SK-N-SH (cell line): Measurements from ENCODE around the gene CNTN4.

ENCODE experiments used
- ELF1 ChIP-seq: IDR thresholded peaks from 2 replicates; pipeline ENCODE4 v1.4.0; 2012
- EP300 ChIP-seq, 2 experiments: IDR thresholded peaks; 2 replicates each; pipeline versions ENCODE4 v1.4.0 to v1.6.1; 2012; ENCODE audit warnings: borderline replicate concordance in 1 of 2, low read depth in 1 of 2, low read length in 1 of 2
- EZH2phosphoT487 ChIP-seq: fragments of 200-600 bp; sonication (generic); IDR thresholded peaks from 2 replicates; pipeline ENCODE4 v1.6.1; 2017; ENCODE audit warnings: low read depth, mixed run types, mild to moderate bottlenecking, antibody characterized with exemption, moderate library complexity, borderline replicate concordance
- JUND ChIP-seq: IDR thresholded peaks from 2 replicates; pipeline ENCODE4 v1.4.0; 2012
- MXI1 ChIP-seq: IDR thresholded peaks from 2 replicates; pipeline ENCODE4 v1.6.1; 2012; ENCODE audit warnings: mild to moderate bottlenecking, low read depth, low read length, improper control_type of control experiment
- TCF12 ChIP-seq: IDR thresholded peaks from 2 replicates; pipeline ENCODE4 v1.4.0; 2012
- TF ChIP-seq, protein P1 (sequence below): fragments of 200-600 bp; sonication (generic); IDR thresholded peaks from 2 replicates; pipeline ENCODE4 v1.6.1; 2017; ENCODE audit warnings: antibody characterized with exemption, mild to moderate bottlenecking, moderate library complexity
- TF ChIP-seq, protein P2 (sequence below): IDR thresholded peaks from 2 replicates; pipeline ENCODE4 v1.4.0; 2012; ENCODE audit warnings: low read depth, borderline replicate concordance

DNA sequence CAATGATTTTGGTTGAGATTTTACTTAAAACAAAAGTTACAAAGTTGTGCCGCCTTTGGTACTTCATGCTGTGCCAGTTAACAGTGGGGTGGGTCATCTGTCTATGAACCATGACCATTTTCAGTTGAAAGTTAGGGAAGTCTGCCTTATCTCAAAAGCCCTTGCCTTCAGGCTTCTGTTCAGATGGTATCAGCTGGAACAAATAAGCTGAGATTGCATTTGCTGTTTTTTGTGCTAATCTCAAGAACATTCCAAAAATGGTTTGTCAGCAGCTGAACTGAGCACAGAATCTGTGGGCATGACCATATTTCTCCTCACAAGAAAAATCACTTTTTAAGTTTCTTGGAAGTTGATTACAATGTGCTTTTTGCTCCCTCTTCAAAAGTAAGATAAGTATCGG is 869.2 kb downstream of the CNTN4 start:
- TF ChIP-seq, protein P1, sequence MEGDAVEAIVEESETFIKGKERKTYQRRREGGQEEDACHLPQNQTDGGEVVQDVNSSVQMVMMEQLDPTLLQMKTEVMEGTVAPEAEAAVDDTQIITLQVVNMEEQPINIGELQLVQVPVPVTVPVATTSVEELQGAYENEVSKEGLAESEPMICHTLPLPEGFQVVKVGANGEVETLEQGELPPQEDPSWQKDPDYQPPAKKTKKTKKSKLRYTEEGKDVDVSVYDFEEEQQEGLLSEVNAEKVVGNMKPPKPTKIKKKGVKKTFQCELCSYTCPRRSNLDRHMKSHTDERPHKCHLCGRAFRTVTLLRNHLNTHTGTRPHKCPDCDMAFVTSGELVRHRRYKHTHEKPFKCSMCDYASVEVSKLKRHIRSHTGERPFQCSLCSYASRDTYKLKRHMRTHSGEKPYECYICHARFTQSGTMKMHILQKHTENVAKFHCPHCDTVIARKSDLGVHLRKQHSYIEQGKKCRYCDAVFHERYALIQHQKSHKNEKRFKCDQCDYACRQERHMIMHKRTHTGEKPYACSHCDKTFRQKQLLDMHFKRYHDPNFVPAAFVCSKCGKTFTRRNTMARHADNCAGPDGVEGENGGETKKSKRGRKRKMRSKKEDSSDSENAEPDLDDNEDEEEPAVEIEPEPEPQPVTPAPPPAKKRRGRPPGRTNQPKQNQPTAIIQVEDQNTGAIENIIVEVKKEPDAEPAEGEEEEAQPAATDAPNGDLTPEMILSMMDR: no peak
- TF ChIP-seq TCF12: no peak
- TF ChIP-seq ELF1: no peak
- TF ChIP-seq MXI1: no peak
- TF ChIP-seq JUND: no peak
- TF ChIP-seq, protein P2, sequence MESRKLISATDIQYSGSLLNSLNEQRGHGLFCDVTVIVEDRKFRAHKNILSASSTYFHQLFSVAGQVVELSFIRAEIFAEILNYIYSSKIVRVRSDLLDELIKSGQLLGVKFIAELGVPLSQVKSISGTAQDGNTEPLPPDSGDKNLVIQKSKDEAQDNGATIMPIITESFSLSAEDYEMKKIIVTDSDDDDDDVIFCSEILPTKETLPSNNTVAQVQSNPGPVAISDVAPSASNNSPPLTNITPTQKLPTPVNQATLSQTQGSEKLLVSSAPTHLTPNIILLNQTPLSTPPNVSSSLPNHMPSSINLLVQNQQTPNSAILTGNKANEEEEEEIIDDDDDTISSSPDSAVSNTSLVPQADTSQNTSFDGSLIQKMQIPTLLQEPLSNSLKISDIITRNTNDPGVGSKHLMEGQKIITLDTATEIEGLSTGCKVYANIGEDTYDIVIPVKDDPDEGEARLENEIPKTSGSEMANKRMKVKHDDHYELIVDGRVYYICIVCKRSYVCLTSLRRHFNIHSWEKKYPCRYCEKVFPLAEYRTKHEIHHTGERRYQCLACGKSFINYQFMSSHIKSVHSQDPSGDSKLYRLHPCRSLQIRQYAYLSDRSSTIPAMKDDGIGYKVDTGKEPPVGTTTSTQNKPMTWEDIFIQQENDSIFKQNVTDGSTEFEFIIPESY: no peak
- no peak for TF ChIP-seq EZH2phosphoT487
- TF ChIP-seq EP300 (IDR thresholded peaks at IDR 0.05; ENCODE audit: borderline replicate concordance in 1 of 2, low read depth in 1 of 2, low read length in 1 of 2): peak in 1 of 2 experiments; percentile 57; a peak in 1 of 4 replicates
